ENCODE data around the gene SSC4D.
A peak's percentile ranks its signal among the peaks of the same experiment; 100 is the strongest.
"Not testable (repeated sequence)": the region's sequence is repeated elsewhere in the genome, so short reads cannot be mapped to it uniquely, and the experiment has no call there.

The SSC4D gene

DNA sequence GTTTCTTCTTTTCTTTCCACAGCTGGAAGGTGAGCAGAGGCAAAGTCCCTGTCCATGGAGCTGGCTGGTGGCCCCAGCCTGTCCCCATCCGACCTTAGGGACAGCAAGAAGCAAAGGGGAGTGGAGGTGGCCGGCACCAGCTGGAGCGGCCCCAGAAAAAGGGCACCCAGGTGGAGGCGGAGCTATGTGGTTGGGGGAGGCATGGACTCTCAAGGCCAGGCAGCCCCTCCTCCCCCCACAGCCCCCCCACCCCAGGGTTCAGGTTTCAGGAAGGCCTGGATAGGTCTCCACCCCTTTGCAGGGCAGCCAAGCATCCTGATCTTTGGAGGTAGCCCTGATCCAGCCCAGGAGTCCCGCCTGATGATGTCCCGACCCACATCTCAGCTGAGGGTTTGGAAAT is at the start of gene SSC4D:
TSS of gene SSC4D (minus strand) at position 161 of the 400 bp plus-strand sequence. CDS start 5,258 bp downstream, outside the sequence.
- no peak for DNase-seq (ENCODE audit: low read depth)

DNA sequence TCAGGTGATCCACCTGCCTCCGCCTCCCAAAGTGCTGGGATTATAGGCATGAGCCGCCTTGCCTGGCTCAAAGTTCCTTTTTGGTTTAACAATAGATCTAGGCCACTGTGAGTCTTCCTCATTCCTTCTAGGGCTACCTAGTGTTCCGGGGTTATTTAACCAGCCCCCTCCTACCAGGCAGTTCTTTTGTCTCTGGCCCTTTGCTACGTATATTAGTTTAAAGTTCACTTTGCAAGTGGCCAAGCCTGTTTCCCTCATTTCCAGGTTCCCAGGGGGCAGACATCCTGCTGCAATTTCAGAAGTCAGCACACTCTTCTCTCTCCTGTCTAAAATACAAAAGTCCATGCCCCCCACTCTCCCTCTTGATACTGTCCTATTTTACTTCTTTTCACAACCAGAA is 49.0 kb upstream of the SSC4D start:
- not testable (repeated sequence) for DNase-seq (ENCODE audit: low read depth)

DNA sequence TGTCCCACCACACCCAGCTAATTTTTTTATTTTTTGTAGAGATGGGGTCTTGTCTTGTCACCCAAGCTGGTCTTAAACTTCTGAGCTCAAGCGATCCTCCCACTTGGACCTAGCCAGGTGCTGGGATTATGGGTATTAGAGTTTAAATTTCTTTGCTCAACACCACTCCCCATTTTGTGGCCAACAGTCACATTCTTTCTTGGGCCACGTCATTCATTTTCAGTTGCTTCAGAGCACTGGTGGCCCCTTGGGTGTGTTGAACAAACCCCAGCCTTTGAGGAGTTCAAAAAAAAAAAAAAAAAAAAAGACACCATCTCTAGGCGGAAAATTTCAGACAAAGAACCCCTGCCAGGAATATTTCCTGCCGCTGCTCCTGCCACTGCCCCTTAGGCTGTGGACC is 47.5 kb upstream of the SSC4D start:
- DNase-seq (ENCODE audit: low read depth): not testable (repeated sequence)

DNA sequence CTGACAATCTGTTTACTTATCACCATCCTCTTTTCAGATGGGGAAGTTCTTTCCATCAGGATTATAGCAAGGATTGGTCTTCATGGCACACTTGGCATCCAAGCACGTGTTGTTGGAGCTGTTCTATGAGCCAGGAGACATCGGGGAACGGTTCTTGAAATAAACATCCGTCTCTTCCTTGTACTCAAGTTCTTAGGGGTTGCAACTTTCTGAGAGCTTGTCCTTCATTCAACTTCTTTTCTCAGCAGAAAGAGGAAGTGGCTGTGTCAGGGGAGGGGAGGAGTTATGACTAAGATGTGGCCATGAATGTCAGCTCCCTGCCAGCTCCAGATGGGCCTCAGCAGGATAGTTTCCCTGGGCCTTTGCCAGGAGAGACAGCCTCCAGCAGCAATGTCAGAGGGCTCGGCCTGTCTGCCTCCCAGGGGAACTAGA is 36.1 kb upstream of the SSC4D start:
- DNase-seq (ENCODE audit: low read depth): not testable (repeated sequence)

DNA sequence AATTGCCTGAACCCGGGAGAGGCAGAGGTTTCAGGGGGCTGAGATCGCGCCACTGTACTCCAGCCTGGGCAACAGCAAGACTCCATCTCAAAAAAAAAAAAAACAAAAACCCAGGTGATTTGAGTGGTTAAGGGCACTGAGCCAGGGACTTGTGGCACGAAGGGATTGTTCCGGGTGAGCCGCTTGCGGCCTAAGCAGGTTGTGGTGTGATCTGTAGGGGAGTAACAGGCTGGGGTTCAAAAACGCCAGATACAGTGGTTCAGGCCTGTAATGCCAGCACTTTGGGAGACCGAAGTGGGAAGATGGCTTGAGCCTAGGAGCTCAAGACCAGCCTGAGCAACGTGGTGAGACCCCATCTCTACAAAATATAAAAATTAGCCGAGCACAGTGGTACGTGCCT is 34.3 kb upstream of the SSC4D start:
- not testable (repeated sequence) for DNase-seq (ENCODE audit: low read depth)

DNA sequence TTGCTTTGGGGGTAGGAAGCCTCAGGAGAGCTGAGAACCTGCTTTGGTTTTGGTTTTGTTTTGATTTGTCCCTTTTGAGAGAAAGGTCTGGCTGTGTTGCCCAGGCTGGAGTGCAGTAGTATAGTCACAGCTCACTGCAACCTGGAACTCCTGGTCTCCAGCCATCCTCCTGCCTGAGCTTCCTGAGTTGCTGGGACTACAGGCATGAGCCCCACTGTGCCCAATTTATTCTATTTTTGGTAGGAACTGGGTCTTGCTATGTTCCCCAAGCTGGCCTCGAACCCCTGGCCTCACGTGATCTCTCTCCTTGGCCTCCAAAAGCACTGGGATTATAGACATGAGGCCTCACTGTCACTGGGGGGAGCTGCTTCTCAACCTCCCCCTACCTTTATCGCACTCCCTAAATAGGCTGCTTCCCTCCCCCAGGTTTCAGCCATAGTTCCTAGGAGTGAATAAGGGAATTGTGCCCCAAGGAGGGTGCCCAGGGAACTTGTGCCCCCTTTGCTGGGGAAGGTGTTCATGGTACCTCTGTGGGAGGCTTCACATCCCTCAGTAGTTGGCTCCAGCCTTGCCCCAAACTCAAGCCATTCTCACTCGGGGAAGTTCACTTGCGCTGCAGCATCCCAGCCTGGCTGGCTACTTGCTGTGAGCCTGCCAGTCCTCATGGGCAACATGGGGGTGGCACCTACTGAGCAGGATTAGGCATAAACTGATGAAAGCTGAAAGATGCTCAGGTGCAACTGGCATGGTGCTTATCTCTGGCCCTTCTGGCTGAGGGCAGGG is 33.4 kb upstream of the SSC4D start:
- not testable (repeated sequence) for DNase-seq (ENCODE audit: low read depth)

DNA sequence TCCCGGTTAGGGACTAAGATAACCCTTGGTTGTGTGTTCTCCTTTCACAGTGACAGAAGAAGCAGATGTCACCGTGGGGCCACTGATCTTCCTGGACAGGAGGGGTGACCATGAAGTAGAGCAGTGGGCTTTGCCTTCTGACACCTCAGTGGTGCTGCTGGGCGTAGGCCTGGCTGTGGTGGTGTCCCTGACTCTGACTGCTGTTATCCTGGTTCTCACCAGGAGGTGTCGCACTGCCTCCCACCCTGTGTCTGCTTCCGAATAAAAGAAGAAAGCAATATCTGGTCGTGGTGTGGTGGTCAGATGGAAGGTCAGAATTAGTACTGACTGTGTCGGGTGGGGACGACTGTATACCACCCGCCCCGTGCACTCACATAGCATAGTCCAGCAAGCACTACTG is 32.3 kb upstream of the SSC4D start:
- not testable (repeated sequence) for DNase-seq (ENCODE audit: low read depth)

DNA sequence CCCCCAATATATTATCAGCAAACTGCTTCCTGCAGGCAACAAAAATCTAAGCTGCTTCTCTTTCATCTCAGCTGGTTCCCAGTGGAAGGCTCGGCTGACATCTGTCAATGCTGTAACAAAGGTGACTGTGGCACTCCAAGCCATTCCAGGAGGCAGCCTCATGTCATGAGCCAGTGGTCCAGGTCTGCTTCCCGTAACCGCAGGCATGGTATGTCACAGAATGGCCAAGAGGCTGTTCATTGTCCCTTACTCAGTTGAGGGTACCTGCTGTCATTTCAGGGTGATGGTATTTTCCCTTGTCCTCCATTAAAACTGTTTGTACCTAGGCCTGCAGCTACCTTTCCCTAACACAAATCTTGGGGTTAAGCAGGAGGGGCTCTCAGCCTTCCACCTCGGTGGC is 30.9 kb upstream of the SSC4D start:
- not testable (repeated sequence) for DNase-seq (ENCODE audit: low read depth)

DNA sequence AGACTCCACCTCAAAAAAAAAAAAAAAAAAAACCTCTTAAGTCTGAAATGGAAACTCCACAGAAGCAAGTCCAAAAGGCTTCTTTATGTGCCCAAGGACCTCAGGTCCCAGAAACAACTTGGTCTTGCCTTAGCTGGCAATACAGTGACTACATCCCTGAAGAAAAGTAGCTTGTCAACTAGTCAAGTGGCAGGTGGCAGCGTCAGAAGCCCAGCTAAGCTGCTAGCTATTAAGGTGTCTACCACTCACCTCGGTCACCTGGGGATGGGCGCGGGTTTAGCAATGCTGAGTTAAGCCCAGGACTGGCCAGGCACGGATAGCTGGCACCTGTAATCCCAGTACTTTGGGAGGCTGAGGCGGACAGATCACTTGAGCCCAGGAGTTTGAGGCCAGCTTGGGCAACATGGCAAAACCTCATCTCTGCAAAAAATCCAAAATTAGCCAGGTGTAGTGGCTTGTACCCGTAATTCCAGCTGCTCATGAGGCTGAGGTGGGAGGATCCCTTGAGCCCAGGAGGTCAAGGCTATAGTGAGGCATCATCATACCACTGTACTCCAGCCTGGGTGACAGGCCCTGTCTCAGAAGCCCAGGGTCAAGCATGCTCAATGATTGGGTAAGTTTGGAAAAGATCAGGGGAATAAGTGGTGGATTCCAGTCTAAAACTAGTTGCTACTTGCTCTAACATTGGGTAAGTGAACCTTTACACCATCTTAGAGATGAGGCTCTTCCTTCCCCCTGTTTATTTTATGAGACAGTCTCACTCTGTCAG is 29.8 kb upstream of the SSC4D start:
- not testable (repeated sequence) for DNase-seq (ENCODE audit: low read depth)

DNA sequence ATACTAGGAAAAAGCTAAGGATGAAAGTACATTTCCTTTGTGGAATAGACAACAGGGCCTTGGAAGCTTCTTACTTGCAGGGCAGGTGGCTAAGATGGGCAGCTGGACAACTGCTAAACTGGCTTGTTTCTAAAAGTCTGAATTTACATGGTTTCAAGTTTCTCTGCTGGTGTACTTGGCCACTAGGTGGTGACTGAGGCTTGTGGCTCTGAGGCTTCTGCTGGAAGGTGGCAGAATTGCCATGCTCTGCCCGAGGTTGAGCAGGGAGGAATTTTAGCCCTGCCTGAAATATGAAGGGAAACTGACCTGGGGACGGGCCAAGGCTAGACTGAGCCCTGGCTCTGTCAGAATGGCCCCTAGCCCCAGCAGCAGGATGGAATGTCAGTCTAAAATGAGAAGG is 28.4 kb upstream of the SSC4D start:
- peak; percentile 47 for DNase-seq (ENCODE audit: low read depth)

DNA sequence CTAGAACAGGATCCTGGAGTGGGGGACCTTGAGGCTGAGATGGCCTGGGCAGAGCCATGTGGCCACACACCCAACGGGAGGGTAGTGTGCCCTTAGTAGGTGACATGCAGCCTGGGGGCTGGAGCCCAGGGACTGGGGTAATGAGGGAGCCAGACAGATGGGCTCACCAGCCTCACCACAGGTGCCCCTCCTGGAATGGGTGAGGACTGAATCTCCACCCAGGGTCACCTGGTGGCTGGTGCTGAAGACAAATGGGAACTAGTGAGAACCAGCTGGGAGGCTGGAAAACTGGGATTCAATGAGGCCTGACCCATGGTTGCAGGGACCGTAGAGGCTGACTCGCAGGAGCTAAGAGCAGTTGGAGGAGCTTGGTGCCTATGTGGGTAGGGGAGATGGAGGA is 21.3 kb upstream of the SSC4D start:
- DNase-seq (ENCODE audit: low read depth): no peak

DNA sequence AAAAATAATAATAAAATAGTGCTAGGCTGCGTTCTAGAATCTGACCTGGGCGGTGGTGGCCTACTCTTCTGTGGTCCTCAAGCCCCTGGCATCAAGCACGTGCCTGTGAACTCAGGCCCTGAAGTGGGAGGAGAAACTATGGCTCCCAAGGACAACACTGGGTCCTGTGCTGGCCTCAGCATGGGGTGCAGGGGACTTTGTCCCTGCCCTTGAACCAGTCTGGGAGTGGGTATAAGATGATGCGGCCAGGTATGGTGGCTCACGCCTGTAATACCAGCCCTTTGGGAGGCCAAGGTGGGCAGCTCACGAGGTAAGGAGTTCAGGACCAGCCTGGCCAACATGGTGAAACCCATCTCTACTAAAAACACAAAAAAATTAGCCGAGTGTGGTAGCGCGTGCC is 20.7 kb upstream of the SSC4D start:
- DNase-seq (ENCODE audit: low read depth): no peak

DNA sequence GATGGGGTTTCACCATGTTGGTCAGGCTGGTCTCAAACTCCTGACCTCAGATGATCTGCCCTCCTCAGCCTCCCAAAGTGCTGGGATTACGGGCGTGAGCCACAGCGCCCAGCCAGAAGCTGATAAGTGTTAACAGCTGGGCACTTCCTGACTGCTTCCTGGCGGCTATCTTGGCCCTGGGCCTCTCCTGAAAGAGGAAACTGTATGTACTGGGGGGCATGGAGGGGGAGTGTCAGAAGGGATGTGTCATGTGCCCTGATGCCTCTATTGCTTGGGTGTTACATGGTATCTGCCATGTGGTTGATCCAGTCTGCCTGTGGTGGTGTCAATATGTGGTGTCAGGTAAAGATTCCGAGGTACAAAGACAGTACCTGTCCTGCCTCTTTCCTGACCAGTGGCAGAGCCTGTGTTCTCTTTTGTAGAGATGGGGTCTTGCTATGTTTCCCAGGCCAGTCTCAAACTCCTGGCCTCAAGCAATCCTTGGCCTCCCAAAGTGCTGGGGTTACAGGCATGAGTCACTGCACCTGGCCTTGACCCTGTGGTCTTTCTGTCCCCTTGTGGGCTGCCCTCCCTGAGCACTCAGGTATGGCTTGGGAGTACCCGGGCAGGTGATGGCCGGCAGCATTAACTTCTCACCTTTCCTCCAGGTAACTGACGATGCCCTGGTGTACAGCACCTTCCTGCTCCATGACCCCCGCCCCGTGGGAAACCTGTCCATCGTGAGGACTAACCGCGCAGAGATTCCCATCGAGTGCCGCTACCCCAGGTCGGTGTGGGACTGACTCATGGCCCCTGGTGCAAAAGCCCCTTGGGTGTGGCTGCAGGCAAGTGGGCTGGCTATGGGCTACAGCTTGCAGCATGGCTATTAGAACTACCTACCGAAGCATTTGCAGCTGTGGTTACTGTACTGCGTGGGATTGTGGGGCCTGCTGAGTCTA is 19.6 kb upstream of the SSC4D start:
- DNase-seq (ENCODE audit: low read depth): no peak

DNA sequence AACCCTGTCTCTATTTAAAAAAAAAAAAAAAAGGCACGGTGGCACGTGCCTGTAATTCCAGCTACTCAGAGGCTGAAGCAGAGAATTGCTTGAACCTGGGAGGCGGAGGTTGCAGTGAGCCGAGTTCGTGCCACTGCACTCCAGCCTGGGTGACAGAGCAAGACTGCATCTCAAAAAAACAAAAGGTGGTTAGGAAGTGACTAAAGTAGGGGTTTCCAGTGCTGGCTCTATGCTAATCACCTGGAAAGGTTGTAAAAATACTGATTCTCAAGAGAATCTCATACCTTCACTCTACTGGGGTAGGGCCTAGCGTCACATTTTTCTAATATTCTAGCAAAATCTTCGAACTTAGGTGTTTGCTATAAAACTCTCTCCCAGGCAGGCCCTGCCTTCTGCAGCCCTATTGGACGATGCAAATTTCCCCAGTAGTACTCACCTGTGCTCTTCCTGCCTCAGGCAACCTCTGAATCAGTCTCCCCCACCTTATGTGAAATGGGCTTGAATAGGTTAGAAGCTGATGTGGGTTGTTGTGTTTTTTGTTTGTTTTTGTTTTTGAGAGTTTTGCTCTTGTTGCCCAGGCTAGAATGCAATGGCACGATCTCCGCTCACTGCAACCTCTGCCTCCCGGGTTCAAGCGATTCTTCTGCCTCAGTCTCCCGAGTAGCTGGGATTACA is 18.8 kb upstream of the SSC4D start:
- DNase-seq (ENCODE audit: low read depth): no peak

DNA sequence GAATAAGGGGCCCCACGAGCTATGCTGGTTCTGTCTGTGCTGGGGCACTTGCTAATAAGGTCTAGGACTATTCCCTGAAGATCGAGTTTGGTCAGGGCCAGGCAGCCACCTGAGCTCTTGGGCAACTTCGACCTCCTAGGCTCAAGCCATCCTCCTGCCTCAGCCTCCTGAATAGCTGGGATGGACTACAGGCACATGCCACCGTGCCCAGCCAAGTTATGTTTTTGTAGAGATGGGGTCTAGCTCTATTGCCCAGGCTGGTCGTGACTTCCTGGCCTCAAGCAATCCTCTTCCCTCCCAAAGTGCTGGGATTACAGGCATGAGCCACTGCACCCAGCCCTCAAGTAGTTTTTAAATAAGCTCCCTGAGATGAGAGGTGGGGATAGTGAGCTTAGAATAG is 18.1 kb upstream of the SSC4D start:
- no peak for DNase-seq (ENCODE audit: low read depth)

DNA sequence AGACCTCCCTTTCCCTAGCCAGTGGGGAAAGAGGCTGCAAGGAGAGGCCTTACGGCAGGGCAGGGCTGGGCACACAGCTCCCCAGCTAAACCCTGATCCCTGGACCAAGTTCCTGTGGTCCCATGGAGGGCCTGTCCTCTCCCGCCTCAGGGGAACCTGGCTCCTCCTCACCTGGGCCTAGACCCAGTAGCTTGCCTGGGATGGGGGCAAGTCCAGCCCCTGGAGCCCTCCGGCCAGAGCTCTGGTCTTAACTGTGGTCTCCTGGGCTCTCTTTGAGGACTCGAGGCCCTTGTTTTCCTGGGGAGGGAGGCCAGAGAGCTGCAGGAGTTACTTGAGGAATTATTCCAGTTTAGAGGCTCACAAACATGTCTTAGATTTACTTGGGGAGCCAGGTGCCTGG is 16.7 kb upstream of the SSC4D start:
- DNase-seq (ENCODE audit: low read depth): no peak

DNA sequence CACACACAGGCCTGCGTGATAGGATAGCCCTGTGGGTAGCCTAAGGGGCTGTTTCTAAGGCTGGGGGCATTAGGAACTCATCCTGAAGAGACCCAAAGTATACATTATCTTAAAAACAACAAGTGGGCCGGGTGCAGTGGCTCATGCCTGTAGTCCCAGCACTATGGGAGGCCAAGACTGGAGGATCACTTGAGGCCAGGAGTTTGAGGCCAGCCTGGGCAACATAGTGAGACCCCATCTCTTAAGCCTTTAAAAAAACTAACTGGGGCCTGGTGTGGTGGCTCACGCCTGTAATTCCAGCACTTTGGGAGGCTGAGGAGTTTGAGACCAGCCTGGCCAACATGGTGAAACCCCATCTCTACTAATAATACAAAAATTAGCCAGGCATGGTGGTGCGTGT is 16.1 kb upstream of the SSC4D start:
- not testable (repeated sequence) for DNase-seq (ENCODE audit: low read depth)

DNA sequence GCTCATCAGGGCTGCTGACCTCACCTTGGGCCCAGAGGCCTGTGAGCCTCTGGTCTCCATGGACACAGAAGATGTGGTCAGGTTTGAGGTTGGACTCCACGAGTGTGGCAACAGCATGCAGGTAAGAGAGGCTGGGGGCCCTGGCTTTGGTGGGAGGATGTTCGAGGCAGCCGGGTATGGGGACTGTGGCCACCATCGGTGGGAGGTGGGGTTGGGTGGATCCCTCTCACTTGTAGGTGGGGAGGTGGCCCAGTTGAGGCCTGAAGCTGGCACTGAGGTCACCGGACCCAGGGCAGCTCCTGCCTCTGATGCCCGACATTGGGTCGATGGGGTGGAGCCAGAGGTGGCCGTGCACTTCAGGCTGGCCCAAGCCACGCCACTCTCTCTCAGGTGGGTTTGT is 15.7 kb upstream of the SSC4D start:
- no peak for DNase-seq (ENCODE audit: low read depth)

DNA sequence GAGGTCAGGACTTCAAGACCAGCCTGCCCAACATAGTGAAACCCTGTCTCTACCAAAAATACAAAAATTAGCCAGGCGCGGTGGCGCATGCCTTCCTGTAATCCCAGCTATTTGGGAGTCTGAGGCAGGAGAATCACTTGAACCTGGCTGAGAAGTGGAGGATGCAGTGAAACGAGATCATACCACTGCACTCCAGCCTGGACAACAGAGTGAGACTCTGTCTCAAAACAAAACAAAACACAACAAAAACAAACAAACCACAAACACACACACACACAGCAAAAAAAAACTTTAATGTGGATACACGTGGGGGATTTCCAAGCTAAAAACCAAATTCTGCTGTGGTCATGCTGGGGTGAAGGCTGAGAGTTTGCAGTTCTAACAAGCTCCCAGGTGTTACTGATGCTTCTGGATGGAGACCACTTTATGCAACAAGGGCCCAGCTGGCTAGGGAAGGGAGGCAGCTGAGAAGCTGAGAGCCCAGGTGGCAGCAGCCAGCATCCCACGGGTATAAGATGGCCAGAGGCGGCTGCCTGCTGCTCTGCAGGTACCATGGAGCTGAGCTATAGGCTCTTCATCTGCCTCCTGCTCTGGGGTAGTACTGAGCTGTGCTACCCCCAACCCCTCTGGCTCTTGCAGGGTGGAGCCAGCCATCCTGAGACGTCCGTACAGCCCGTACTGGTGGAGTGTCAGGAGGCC is 15.1 kb upstream of the SSC4D start, which contains the start of gene ZP3:
TSS of gene ZP3 (plus strand) at position 538 of the 699 bp plus-strand sequence. CDS start at position 553, 15 bp downstream.
- DNase-seq (ENCODE audit: low read depth): no peak

DNA sequence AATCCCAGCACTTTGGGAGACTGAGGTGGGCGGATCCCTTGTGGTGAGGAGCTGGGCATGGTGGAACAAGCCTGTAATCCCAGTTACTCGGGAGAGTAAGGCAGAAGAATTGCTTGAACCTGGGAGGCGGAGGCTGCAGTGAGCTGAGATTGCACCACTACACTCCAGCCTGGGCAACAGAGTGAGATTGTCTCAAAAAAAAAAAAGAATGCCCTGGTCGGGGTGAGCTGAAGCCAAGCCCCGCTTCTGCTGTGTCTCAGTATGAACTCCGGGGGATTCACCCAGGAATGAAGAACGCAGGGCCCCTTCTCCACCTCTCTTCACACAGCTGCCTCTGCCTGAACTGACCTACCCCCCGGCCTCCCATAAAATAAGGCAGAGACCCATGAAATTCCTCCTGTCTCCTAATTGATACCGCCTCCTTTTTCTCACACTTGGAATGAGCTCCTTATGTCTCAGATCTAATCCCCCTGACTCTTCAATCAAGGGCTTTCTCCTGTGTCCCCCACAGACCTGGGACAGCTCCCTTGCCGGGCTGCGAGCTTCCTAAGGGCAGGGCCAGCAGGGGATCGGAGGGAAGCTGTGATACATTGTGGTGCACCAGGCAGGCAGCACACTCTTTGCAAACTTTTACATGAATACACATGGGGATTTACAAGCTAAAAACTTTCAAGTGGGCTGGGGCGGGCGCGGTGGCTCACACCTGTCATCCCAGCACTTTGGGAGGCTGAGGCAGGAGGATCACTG is 14.3 kb upstream of the SSC4D start:
- DNase-seq (ENCODE audit: low read depth): no peak

All from activated T-cell treated with anti-CD3 and anti-CD28 coated beads for 48 hours (primary cell).